ENCODE results near the gene ANXA4. TPM values are rescaled to one million over a fixed set of nuclear protein-coding genes. Genes with fewer than 3 reads are reported as not detected.
A peak's percentile ranks its signal among the peaks of the same experiment; 100 is the strongest.
"Not testable (repeated sequence)": the region's sequence is repeated elsewhere in the genome, so short reads cannot be mapped to it uniquely, and the experiment has no call there.

ANXA4 gene
- total RNA-seq, 2 experiments from 2014 or later = 14.6 to 17.5 TPM

DNA sequence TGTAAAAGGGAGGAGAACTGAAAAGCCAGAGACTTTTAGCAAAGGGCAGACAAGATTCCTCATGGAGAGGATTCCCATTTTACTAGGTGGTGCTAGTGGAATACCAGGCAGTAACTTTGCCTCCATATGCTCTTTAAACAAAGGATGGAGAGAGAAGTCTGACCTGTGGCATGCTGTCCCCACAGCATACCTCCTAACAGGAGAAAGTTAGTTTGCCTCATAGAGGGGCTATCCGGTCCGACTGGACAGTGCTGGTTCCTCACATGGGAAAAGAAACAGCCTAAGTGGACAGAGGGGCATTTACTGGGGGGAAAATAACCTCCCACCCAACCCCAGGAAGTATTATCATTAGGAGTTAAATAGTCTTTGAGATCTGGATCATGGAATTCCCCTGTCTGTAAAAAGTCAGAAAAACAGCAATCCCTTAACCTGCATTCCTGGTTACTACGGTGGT is 55.9 kb downstream of the ANXA4 start:
- ATAC-seq = no peak
- Mint-ChIP-seq H3K36me3 (ENCODE audit: low read depth) (no peaks in the 10 kb centered on the region), H3K4me1 (ENCODE audit: low read depth) (peaks cover 7% of the 10 kb centered on the region), H3K27me3 (peaks cover 4% of the 10 kb centered on the region), H3K27ac (no peak overlapping the region), H3K4me3 (no peak overlapping the region), H3K9me3 (no peaks in the 10 kb centered on the region)
- ChIA-PET CTCF (interaction anchor here (4.3 kb wide), 1 partner anchor 73 kb away, joined by 32 read pairs; no protein-coding TSS in a partner anchor), POLR2A (no interaction called here)
- intact Hi-C loops (cut with micrococcal nuclease) = no loop called here
- no peak for DNase-seq
- TF ChIP-seq, protein P1, sequence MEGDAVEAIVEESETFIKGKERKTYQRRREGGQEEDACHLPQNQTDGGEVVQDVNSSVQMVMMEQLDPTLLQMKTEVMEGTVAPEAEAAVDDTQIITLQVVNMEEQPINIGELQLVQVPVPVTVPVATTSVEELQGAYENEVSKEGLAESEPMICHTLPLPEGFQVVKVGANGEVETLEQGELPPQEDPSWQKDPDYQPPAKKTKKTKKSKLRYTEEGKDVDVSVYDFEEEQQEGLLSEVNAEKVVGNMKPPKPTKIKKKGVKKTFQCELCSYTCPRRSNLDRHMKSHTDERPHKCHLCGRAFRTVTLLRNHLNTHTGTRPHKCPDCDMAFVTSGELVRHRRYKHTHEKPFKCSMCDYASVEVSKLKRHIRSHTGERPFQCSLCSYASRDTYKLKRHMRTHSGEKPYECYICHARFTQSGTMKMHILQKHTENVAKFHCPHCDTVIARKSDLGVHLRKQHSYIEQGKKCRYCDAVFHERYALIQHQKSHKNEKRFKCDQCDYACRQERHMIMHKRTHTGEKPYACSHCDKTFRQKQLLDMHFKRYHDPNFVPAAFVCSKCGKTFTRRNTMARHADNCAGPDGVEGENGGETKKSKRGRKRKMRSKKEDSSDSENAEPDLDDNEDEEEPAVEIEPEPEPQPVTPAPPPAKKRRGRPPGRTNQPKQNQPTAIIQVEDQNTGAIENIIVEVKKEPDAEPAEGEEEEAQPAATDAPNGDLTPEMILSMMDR (IDR thresholded peaks at IDR 0.05) = no peak

DNA sequence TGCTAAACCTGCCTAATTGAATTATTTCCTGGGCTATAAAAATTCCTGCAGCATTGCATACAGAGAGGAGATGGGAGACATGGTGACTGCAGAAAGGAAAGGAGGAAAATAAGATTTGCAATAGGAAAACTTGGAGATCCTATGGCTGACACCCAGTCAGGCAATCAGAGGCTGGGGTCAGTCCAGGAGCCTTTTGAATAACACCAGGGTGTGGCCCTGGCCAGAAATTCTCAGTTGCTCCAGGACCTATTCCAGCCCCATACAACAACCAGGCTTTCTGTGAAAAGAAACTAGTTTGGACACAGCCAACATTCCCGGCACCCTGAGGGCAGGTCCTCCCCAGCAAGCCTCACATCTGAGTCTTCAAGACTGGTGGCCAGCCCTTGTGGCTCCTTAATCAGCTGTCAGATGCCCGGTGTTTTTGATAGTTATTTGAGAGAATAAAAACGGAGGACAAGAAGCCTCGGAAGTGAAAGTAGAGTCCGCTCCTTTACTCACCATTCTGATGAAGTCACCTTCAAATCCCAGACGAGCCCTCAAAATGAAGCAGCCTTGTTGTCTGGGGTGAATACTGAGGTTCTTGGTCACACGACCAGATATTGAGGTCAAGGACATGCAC is 56.5 kb downstream of the ANXA4 start:
- ChIA-PET POLR2A (no interaction called here), CTCF (interaction anchor here (4.3 to 8.7 kb wide), 2 partner anchors 18 to 74 kb away, joined by 32 to 73 read pairs; no protein-coding TSS in a partner anchor)
- no peak for DNase-seq
- Mint-ChIP-seq H3K36me3 (ENCODE audit: low read depth) (no peaks in the 10 kb centered on the region), H3K27me3 (peaks cover 4% of the 10 kb centered on the region), H3K27ac (no peak overlapping the region), H3K9me3 (no peaks in the 10 kb centered on the region), H3K4me1 (ENCODE audit: low read depth) (peaks cover 7% of the 10 kb centered on the region), H3K4me3 (no peak overlapping the region)
- intact Hi-C loops (cut with micrococcal nuclease) = no loop called here
- TF ChIP-seq, protein P1 (IDR thresholded peaks at IDR 0.05) = no peak
- ATAC-seq = no peak

DNA sequence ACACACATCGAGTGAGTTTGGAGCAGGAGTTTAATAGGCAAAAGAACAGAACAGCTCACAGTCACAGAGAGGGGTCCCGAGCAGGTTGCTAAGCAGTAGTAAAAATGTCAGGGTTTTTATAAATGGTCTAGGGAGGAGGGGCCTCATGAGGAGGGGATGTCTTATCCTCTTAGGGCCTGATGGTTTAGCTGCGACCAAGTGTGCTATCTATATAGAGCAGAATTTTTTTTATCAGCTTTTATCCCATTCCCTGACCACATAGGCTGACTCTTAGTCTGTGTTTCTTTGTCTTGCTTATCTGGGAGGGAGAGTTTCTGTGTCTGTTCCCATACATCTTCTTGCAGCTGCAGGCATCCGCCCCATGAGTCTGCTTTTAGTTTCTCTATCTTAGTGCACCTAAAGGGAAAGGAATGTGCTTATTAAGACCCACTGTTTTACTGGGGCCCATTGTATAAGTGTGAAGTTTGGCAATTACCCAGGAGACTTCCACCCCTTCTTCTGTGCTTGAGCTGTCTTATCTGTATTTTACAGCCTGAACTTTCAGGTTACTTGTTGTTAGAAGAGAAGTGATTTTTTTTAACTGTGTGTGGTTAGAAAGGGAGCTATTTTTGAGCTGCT is 57.1 kb downstream of the ANXA4 start:
- POLR2A ChIA-PET = interaction anchor here (1.4 kb wide), 1 partner anchor 58 kb away, joined by 5 read pairs; the partner anchor contains the start of gene ANXA4
- DNase-seq (no peak), ATAC-seq (peak; percentile 30)
- intact Hi-C loops (cut with micrococcal nuclease) = no loop called here
- no peak overlapping the region for H3K4me3 Mint-ChIP-seq
- CTCF ChIA-PET = interaction anchor here (1.4 to 8.7 kb wide), 3 partner anchors 9 to 74 kb away, joined by 4 to 73 read pairs (median 32); no protein-coding TSS in a partner anchor
- no peak overlapping the region for H3K27ac Mint-ChIP-seq
- TF ChIP-seq, protein P1 (IDR thresholded peaks at IDR 0.05) = no peak
- peaks cover 4% of the 10 kb centered on the region for H3K27me3 Mint-ChIP-seq
- H3K36me3 Mint-ChIP-seq (ENCODE audit: low read depth) = no peaks in the 10 kb centered on the region
- peaks cover 7% of the 10 kb centered on the region for H3K4me1 Mint-ChIP-seq (ENCODE audit: low read depth)
- H3K9me3 Mint-ChIP-seq = no peaks in the 10 kb centered on the region

DNA sequence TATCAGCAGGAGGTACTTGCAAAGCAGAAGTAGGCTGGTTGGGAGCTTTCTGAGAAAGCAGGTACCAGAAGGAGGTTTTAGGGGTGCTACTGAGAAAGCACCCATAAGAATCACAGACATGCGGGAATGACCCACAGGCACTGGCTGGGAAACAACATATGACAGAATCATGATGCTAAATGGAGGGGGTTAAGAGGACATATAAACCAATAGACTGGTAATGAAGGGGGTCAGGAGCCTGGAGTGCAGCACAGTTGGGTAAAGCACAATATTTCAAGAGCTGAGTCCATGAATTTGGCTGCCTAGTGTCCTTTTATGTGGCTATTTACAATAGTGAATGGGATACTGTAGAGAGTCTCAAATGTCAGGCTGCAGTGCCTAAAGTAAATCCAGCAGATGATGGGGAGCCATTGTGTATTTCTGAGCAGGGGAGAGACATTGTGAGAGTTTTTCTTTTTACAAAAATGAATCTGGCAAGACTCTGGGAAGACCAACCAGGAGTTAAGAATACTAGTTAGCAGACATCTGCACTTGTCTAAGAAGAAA is 59.9 kb downstream of the ANXA4 start:
- Mint-ChIP-seq H3K4me3 (no peak overlapping the region), H3K4me1 (ENCODE audit: low read depth) (peaks cover 13% of the 10 kb centered on the region), H3K9me3 (no peaks in the 10 kb centered on the region), H3K36me3 (ENCODE audit: low read depth) (peaks cover 4% of the 10 kb centered on the region), H3K27ac (no peak overlapping the region), H3K27me3 (peaks cover 4% of the 10 kb centered on the region)
- TF ChIP-seq, protein P1 (IDR thresholded peaks at IDR 0.05) = no peak
- ChIA-PET CTCF (interaction anchor here (4.3 to 8.7 kb wide), 2 partner anchors 14 to 77 kb away, joined by 32 to 73 read pairs; no protein-coding TSS in a partner anchor), POLR2A (interaction anchor here (0.8 kb wide), 1 partner anchor 12 kb away, joined by 4 read pairs; no protein-coding TSS in a partner anchor)
- no peak for ATAC-seq
- DNase-seq = no peak
- intact Hi-C loops (cut with micrococcal nuclease) = no loop called here

DNA sequence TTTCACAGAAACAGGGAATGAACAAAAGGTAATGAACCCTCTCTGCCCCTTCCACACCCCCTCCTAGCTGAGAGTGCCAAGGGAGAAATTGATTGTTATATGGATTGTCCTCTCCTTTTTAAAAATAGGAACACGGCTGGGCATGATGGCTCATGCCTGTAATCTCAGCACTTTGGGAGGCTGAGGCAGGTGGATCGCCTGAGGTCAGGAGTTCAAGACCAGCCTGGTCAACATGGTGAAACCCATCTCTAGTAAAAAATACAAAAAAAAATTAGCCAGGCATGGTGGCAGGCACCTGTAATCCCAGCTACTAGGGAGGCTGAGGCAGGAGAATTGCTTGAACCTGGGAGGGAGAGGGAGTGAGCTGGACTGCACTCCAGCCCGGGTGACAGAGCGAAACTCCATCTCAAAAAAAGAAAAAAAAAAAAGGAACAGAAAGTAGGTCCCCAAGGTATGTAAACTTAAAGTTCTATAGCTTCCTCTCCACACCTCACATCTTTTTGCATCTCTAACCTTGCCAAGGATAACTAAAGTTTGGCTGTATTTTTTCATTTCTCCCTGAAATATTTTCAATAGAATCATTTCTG is 60.9 kb downstream of the ANXA4 start:
- H3K9me3 Mint-ChIP-seq; DNase-seq; H3K4me3 Mint-ChIP-seq; ATAC-seq; H3K27me3 Mint-ChIP-seq; intact Hi-C loops (cut with micrococcal nuclease); H3K36me3 Mint-ChIP-seq (ENCODE audit: low read depth); H3K27ac Mint-ChIP-seq: not testable (repeated sequence)
- peaks cover 13% of the 10 kb centered on the region for H3K4me1 Mint-ChIP-seq (ENCODE audit: low read depth)
- POLR2A ChIA-PET = interaction anchor here (0.8 to 1.3 kb wide), 2 partner anchors 13 to 332 kb away, joined by 3 to 4 read pairs; no protein-coding TSS in a partner anchor
- CTCF ChIA-PET = interaction anchor here (0.7 to 8.7 kb wide), 4 partner anchors 13 to 238 kb away, joined by 3 to 73 read pairs (median 14); no protein-coding TSS in a partner anchor
